Testis (tissue), 3 donors: ENCODE measurements around the gene ATF3. TPM values are rescaled to one million over a fixed set of nuclear protein-coding genes. Genes with fewer than 3 reads are reported as not detected.

Experiments
- DNase-seq: peaks from one replicate; pipeline ENCODE4 v3.0.0-alpha.2; 2019
- H3K27ac ChIP-seq, 2 donors: fragments of 200-600 bp; sonication (generic); one replicate each; pipeline ENCODE4 v1.5.1; 2019
- H3K27me3 ChIP-seq: fragments of 200-600 bp; sonication (generic); one replicate; pipeline ENCODE4 v1.5.1; 2019
- H3K36me3 ChIP-seq: fragments of 200-600 bp; sonication (generic); one replicate; pipeline ENCODE4 v1.5.1; 2017; ENCODE audit warnings: low read depth; ENCODE audit errors: missing control alignments
- H3K4me1 ChIP-seq: fragments of 200-600 bp; sonication (generic); one replicate; pipeline ENCODE4 v1.5.1; 2019
- H3K4me3 ChIP-seq, 2 donors: fragments of 200-600 bp; sonication (generic); one replicate each; pipeline ENCODE4 v1.5.1; 2017 to 2019
- H3K9me3 ChIP-seq: fragments of 200-600 bp; sonication (generic); one replicate; pipeline ENCODE4 v1.5.1; 2017
- CTCF ChIP-seq, 3 experiments: fragments of 450-650 bp in 2 of 3; fragments of 200-600 bp in 1 of 3; sonication (generic) in 1 of 3; IDR thresholded peaks; one replicate each; pipeline ENCODE4 v1.5.1; 2016 to 2019; ENCODE audit warnings: antibody characterized with exemption in 3 of 3, mild to moderate bottlenecking in 2 of 3, moderate library complexity in 1 of 3
- POLR2A ChIP-seq: fragments of 450-650 bp; IDR thresholded peaks from one replicate; pipeline ENCODE4 v1.6.1; 2017; ENCODE audit warnings: antibody characterized with exemption, mild to moderate bottlenecking, moderate library complexity
- WGBS, 2 donors: methylation state at CpG; one replicate each; pipeline ENCODE4 v1.1.5; 2018; 5-methylcytosine and 5-hydroxymethylcytosine counted together
- intact Hi-C: fragments of 100-400 bp; cut with DNase I; formaldehyde crosslinking; loops from one replicate; pipeline ENCODE4 v1.15.1; 2023; ENCODE audit warnings: low total_unique reads
- polyA plus RNA-seq: library from polyadenylated mRNA; stranded (reverse); fragments of 350-450 nt; fragmentation: Illumina TruSeq; extraction: RNeasy Lipid Tissue Mini Kit (QIAGEN cat#74804); gene quantifications from one replicate; pipeline ENCODE4 v1.2.3, GENCODE V29; 2014; ENCODE audit warnings: low read depth, low replicate concordance; ENCODE audit not compliant: insufficient read depth
- total RNA-seq, 2 donors: library from RNA; depleted of rRNA; stranded (reverse); fragments of >200 nt; gene quantifications; one replicate each; pipeline ENCODE4 v1.2.3, GENCODE V29; 2016

Gene ATF3
- total and polyA plus RNA-seq, 3 donors from 2014 or later: 3.2 to 9.0 (median 4.6) TPM

DNA sequence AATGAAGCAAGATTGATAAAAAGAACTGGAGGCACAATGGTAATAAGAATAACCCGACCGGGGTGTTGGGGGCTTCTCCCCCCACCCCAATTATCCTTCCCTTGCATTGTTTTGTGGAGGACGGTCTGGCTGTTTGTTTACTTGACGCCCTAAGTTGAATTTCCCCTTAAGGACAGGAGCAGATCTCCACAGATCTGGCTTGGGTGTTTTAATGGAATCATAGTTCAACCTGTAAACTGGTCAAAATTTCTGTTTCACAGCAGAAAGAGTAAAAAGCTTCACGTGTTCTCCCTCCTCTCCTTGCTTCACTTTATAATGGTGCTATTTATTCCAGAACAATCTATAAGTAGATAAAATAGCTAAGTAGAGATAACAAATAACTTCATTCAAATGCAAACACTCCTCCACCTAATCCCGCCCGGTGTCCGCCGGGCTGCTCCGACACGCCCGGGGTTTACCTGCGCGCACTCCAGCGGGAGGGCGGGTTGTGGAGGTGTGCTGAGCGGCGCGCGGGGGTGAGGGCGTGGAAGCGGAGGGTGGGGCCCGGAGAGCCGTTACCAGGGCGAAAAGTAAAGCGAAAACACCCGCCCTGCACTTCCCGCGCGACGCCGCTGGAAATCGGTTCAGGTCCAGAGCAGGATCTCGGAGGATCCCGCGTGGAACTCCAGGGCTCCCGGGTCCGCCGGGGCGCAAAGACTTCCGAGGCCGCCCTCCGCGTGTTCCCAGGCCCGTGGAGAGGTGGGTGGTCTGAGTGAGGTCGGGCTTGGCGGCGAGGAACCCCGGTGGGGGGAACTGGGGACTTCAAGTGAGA lies 2.0 kb upstream of the ATF3 start:
- Histone ChIP-seq H3K36me3 (no peaks in the 10 kb centered on the region), H3K4me3 (peak overlapping the region; percentile 1 to 65), H3K27me3 (no peaks in the 10 kb centered on the region), H3K4me1 (peaks cover 13% of the 10 kb centered on the region), H3K9me3 (no peaks in the 10 kb centered on the region), H3K27ac (no peak overlapping the region)
- WGBS, 2 donors: 2 to 3% methylated on average over 27 to 49 of the region's 49 CpGs
- intact Hi-C loops: no loop called here
- TF ChIP-seq POLR2A: no peak
- no peak for TF ChIP-seq CTCF (IDR thresholded peaks at IDR 0.05)
- peak; percentile 27 for DNase-seq

DNA sequence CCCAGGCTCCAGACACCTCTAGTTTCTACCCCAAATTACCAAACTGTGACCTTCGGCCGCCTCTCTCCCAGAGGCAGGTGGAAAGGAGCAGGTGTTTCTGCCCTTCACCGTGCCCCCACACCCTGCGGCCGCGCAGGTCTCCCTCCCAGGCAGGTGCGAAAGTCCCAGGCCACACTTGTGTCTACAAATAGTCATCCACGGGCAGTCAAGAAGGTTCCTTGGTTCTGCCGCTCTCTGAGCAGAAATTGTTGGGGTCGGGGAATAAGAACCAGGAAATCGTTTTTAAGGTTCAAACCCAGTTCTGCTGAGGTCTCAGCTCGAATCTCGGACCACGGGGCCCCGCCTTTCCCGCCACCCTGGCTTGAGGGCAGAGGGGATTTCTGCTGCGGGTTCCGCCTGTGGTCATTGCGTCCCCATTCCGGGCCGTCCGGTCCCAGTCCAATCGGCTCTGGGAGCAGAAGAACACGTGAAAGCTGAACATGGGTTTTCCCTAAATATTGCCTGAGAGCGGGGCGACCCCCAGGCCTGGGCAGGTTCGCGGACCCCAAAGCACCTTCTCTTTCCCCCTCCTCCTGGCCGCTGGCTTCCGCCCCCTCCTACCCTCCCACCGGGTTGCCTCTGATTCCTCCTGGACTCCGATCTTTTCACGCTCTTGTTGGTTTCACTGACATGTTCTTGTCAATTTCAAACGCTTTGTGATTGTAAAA lies 1.2 kb upstream of the ATF3 start:
- Histone ChIP-seq H3K27me3 (no peaks in the 10 kb centered on the region), H3K9me3 (no peaks in the 10 kb centered on the region), H3K36me3 (no peaks in the 10 kb centered on the region), H3K27ac (peak overlapping the region; percentile 48 to 90), H3K4me1 (peaks cover 13% of the 10 kb centered on the region), H3K4me3 (peak overlapping the region; percentile 56 to 65)
- 0 to 1% methylated on average over 32 to 34 of the region's 34 CpGs for WGBS, 2 donors
- intact Hi-C loops: no loop called here
- no peak for TF ChIP-seq POLR2A
- no peak for TF ChIP-seq CTCF (IDR thresholded peaks at IDR 0.05)
- peak; percentile 26 for DNase-seq

GRCh38 chr1:212607913-212608391 lies 609 bp upstream of the ATF3 start:
- Histone ChIP-seq H3K36me3 (no peaks in the 10 kb centered on the region), H3K4me3 (peak overlapping the region; percentile 56 to 65), H3K27ac (peak overlapping the region; percentile 48 to 90), H3K4me1 (peaks cover 13% of the 10 kb centered on the region), H3K27me3 (no peaks in the 10 kb centered on the region), H3K9me3 (no peaks in the 10 kb centered on the region)
- no peak for DNase-seq
- TF ChIP-seq POLR2A: no peak
- TF ChIP-seq CTCF (IDR thresholded peaks at IDR 0.05): no peak
- intact Hi-C loops: no loop called here
- WGBS, 2 donors: 0 to 1% methylated on average over 16 to 39 of the region's 39 CpGs

GRCh38 chr1:212608959-212609700 lies 569 bp downstream of the ATF3 start:
- Histone ChIP-seq H3K4me3 (peak overlapping the region; percentile 56 to 65), H3K9me3 (no peaks in the 10 kb centered on the region), H3K27me3 (no peaks in the 10 kb centered on the region), H3K27ac (peak overlapping the region; percentile 71 to 90), H3K36me3 (no peaks in the 10 kb centered on the region), H3K4me1 (peaks cover 13% of the 10 kb centered on the region)
- WGBS, 2 donors: 1% methylated on average over 51 to 74 of the region's 75 CpGs
- intact Hi-C loops: no loop called here
- peak; percentile 55 for DNase-seq
- TF ChIP-seq CTCF (IDR thresholded peaks at IDR 0.05): peak in 2 of 3 experiments; percentile 21 to 47
- TF ChIP-seq POLR2A: no peak
